IMR-90 (cell line): ENCODE measurements around the gene PIEZO1. TPM values are rescaled to one million over a fixed set of nuclear protein-coding genes. Genes with fewer than 3 reads are reported as not detected.

Experiments used
- ATAC-seq: fragments of 200-7000 bp; cut with Tn5 transposase; 2 replicates; pipeline ENCODE4 v1.9.1; 2020; ENCODE audit warnings: low read depth, mild to moderate bottlenecking, moderate library complexity
- BruUV-seq: library from RNA; stranded (reverse); fragments of 400-500 nt; replicated peaks from 2 replicates; lab custom pipeline; 2021; lab: Mats Ljungman, UMichigan
- CTCF ChIA-PET: fragments of 300-600 bp; formaldehyde crosslinking; extraction: SDS; loops from one replicate; lab custom pipeline; 2021; ENCODE audit warnings: antibody characterized with exemption; lab: Yijun Ruan, JAX
- POLR2A ChIA-PET: fragments of 300-600 bp; sonication (Branson Sonifier 250); formaldehyde crosslinking; loops from one replicate; lab custom pipeline; 2022; ENCODE audit warnings: antibody characterized with exemption; ENCODE audit not compliant: unreplicated experiment; lab: Charles Lee
- DNase-seq: peaks from one replicate; pipeline ENCODE4 v3.0.0; 2013
- H2AFZ ChIP-seq: replicated peaks from 2 replicates; pipeline ENCODE3; 2013; ENCODE audit warnings: low read length, mild to moderate bottlenecking; ENCODE audit not compliant: poor library complexity
- H2AK5ac ChIP-seq: 2 replicates; pipeline ENCODE4 v1.6.1; 2013; ENCODE audit warnings: low read depth, low read length, inconsistent platforms
- H2AK9ac ChIP-seq: replicated peaks from 2 replicates; pipeline ENCODE3; 2013; ENCODE audit warnings: mild to moderate bottlenecking, low read depth, low read length, moderate library complexity; ENCODE audit not compliant: poor library complexity
- H2BK120ac ChIP-seq: 2 replicates; pipeline ENCODE4 v1.6.1; 2013; ENCODE audit warnings: low read depth, low read length, inconsistent platforms
- H2BK15ac ChIP-seq: 3 replicates; pipeline ENCODE4 v1.6.1; 2013; ENCODE audit warnings: low read depth, low read length, inconsistent platforms
- H2BK20ac ChIP-seq: 2 replicates; pipeline ENCODE4 v1.6.1; 2013; ENCODE audit warnings: low read depth, mild to moderate bottlenecking, inconsistent platforms, low read length, moderate library complexity
- H2BK5ac ChIP-seq: 2 replicates; pipeline ENCODE4 v1.6.1; 2013; ENCODE audit warnings: mild to moderate bottlenecking, low read depth, low read length, inconsistent platforms; ENCODE audit not compliant: poor library complexity, severe bottlenecking
- H3K14ac ChIP-seq: replicated peaks from 2 replicates; pipeline ENCODE4 v1.6.1; 2013; ENCODE audit warnings: low read depth, low read length, inconsistent platforms
- H3K18ac ChIP-seq: 2 replicates; pipeline ENCODE4 v1.6.1; 2013; ENCODE audit warnings: low read depth, low read length, control low read depth
- H3K23ac ChIP-seq: 2 replicates; pipeline ENCODE4 v1.6.1; 2013; ENCODE audit warnings: low read depth, low read length, inconsistent platforms
- H3K27ac ChIP-seq: 2 replicates; pipeline ENCODE4 v1.5.1; 2013; ENCODE audit warnings: mild to moderate bottlenecking, control low read depth, low read length; ENCODE audit not compliant: insufficient read depth
- H3K27me3 ChIP-seq: 2 replicates; pipeline ENCODE4 v1.6.1; 2013; ENCODE audit warnings: low read length; ENCODE audit not compliant: control insufficient read depth, insufficient read depth
- H3K36me3 ChIP-seq: 2 replicates; pipeline ENCODE4 v1.6.1; 2013; ENCODE audit warnings: low read length, mixed read lengths; ENCODE audit not compliant: control insufficient read depth, insufficient read depth
- H3K4ac ChIP-seq: 2 replicates; pipeline ENCODE4 v1.6.1; 2013; ENCODE audit warnings: low read depth, low read length, inconsistent platforms
- H3K4me1 ChIP-seq: 2 replicates; pipeline ENCODE4 v1.6.1; 2013; ENCODE audit warnings: low read length, mixed read lengths; ENCODE audit not compliant: control insufficient read depth, insufficient read depth
- H3K4me2 ChIP-seq: 2 replicates; pipeline ENCODE4 v1.6.1; 2013; ENCODE audit warnings: low read depth, mild to moderate bottlenecking, control low read depth, low read length, moderate library complexity
- H3K4me3 ChIP-seq: 2 replicates; pipeline ENCODE4 v1.5.1; 2013; ENCODE audit warnings: low read depth, mild to moderate bottlenecking, control low read depth, low read length, moderate library complexity; ENCODE audit not compliant: insufficient read depth
- H3K56ac ChIP-seq: 2 replicates; pipeline ENCODE4 v1.6.1; 2013; ENCODE audit warnings: low read length, inconsistent platforms; ENCODE audit not compliant: insufficient read depth; ENCODE audit errors: extremely low read depth
- H3K79me1 ChIP-seq, 2 experiments: 2 replicates each; pipeline ENCODE4 v1.6.1; 2013; ENCODE audit warnings: low read length in 2 of 2, inconsistent platforms in 1 of 2, low read depth in 1 of 2
- H3K9ac ChIP-seq: 2 replicates; pipeline ENCODE4 v1.6.1; 2013; ENCODE audit warnings: low read depth, low read length, control low read depth
- H3K9me1 ChIP-seq: 2 replicates; pipeline ENCODE4 v1.6.1; 2013; ENCODE audit warnings: low read length, inconsistent platforms; ENCODE audit not compliant: insufficient read depth
- H3K9me3 ChIP-seq: 2 replicates; pipeline ENCODE4 v1.6.1; 2013; ENCODE audit warnings: low read length; ENCODE audit not compliant: control insufficient read depth, insufficient read depth
- H4K20me1 ChIP-seq: 2 replicates; pipeline ENCODE4 v1.6.1; 2013; ENCODE audit warnings: low read length, inconsistent platforms; ENCODE audit not compliant: insufficient read depth
- H4K5ac ChIP-seq: 2 replicates; pipeline ENCODE4 v1.6.1; 2013; ENCODE audit warnings: mild to moderate bottlenecking, low read depth, low read length, control low read depth
- H4K8ac ChIP-seq, 2 experiments: 2 replicates each; pipeline ENCODE4 v1.6.1; 2013; ENCODE audit warnings: low read depth in 2 of 2, low read length in 2 of 2, control low read depth in 1 of 2, inconsistent platforms in 1 of 2
- H4K91ac ChIP-seq: 2 replicates; pipeline ENCODE4 v1.6.1; 2013; ENCODE audit warnings: low read depth, low read length, inconsistent platforms; ENCODE audit not compliant: insufficient read depth
- BHLHE40 ChIP-seq: fragments of 150-350 bp; IDR thresholded peaks from 2 replicates; pipeline ENCODE4 v1.6.1; 2016; ENCODE audit warnings: mild to moderate bottlenecking, low read depth, low read length
- CEBPB ChIP-seq: IDR thresholded peaks from 2 replicates; pipeline ENCODE4 v1.6.1; 2012; ENCODE audit warnings: low read depth, low read length, improper control_type of control experiment
- CHD1 ChIP-seq: IDR thresholded peaks from 2 replicates; pipeline ENCODE4 v1.6.1; 2012; ENCODE audit warnings: low read depth, low read length, improper control_type of control experiment
- FOS ChIP-seq: fragments of 150-350 bp; IDR thresholded peaks from 2 replicates; pipeline ENCODE4 v1.6.1; 2016; ENCODE audit warnings: low read depth, low read length
- MAFK ChIP-seq: IDR thresholded peaks from 2 replicates; pipeline ENCODE4 v1.6.1; 2012; ENCODE audit warnings: low read depth, low read length, improper control_type of control experiment
- MAZ ChIP-seq: IDR thresholded peaks from 2 replicates; pipeline ENCODE4 v1.6.1; 2012; ENCODE audit warnings: low read depth, mild to moderate bottlenecking, low read length, improper control_type of control experiment, moderate library complexity, borderline replicate concordance
- MXI1 ChIP-seq: IDR thresholded peaks from 2 replicates; pipeline ENCODE4 v1.6.1; 2012; ENCODE audit warnings: low read depth, mild to moderate bottlenecking, low read length, moderate library complexity, borderline replicate concordance
- NFE2L2 ChIP-seq: fragments of 150-350 bp; IDR thresholded peaks from 2 replicates; pipeline ENCODE4 v1.6.1; 2016; ENCODE audit warnings: low read depth, mild to moderate bottlenecking, low read length
- POLR2A ChIP-seq: IDR thresholded peaks from 2 replicates; pipeline ENCODE4 v1.6.1; 2012; ENCODE audit warnings: mild to moderate bottlenecking, low read depth, low read length
- RAD21 ChIP-seq: IDR thresholded peaks from 2 replicates; pipeline ENCODE4 v1.6.1; 2012; ENCODE audit warnings: low read length, improper control_type of control experiment
- RCOR1 ChIP-seq: IDR thresholded peaks from 2 replicates; pipeline ENCODE4 v1.6.1; 2012; ENCODE audit warnings: mild to moderate bottlenecking, low read length, improper control_type of control experiment; ENCODE audit not compliant: insufficient replicate concordance
- RFX5 ChIP-seq: IDR thresholded peaks from 2 replicates; pipeline ENCODE4 v1.8.0; 2012; ENCODE audit warnings: low read depth, mild to moderate bottlenecking, low read length, moderate library complexity
- SMC3 ChIP-seq: fragments of 150-350 bp; IDR thresholded peaks from 2 replicates; pipeline ENCODE4 v1.6.1; 2016; ENCODE audit warnings: low read depth, mild to moderate bottlenecking, antibody characterized with exemption, low read length, moderate library complexity
- WGBS, 2 experiments: methylation state at CpG; one replicate each; pipeline versions ENCODE4 v1.1.5 to v1.1.7; 2013; ENCODE audit warnings: missing lambda C conversion rate in 2 of 2; ENCODE audit not compliant: insufficient read length in 1 of 2; ENCODE audit errors: extremely low coverage in 2 of 2; 5-methylcytosine and 5-hydroxymethylcytosine counted together
- dilution Hi-C: fragments of 300-500 bp; cut with HindIII; formaldehyde crosslinking; loops from one replicate; pipeline ENCODE4 v1.14.3; 2018; ENCODE audit warnings: low sequenced_read_pairs; ENCODE audit not compliant: unreplicated experiment
- in situ Hi-C: fragments of 300-500 bp; cut with MboI; formaldehyde crosslinking; loops from 3 replicates; pipeline ENCODE4 v1.14.3; 2019; ENCODE audit warnings: low sequenced_read_pairs, inconsistent platforms, mixed read lengths
- intact Hi-C: fragments of 100-400 bp; cut with micrococcal nuclease; formaldehyde crosslinking; loops from 2 replicates; pipeline ENCODE4 v1.10.0; 2022
- polyA plus RNA-seq, 3 experiments: library from polyadenylated mRNA; depleted of rRNA; stranded (reverse); fragments of >200 nt; gene quantifications; 2 replicates each; pipeline ENCODE4 v1.2.3, GENCODE V29; 2012; ENCODE audit warnings: low replicate concordance in 1 of 3
- total RNA-seq: library from RNA; depleted of rRNA; stranded (reverse); fragments of >200 nt; gene quantifications from 2 replicates; pipeline ENCODE4 v1.2.3, GENCODE V29; 2012
- TF ChIP-seq, protein P1 (sequence below): fragments of 150-350 bp; IDR thresholded peaks from 2 replicates; pipeline ENCODE4 v1.6.1; 2017; ENCODE audit warnings: mild to moderate bottlenecking, antibody characterized with exemption, low read length, low read depth
- TF ChIP-seq, protein P2 (sequence below): fragments of 150-350 bp; IDR thresholded peaks from 2 replicates; pipeline ENCODE4 v1.6.1; 2016; ENCODE audit warnings: low read depth, mild to moderate bottlenecking, low read length, moderate library complexity, borderline replicate concordance
- TF ChIP-seq, protein P3 (sequence below): conservative IDR thresholded peaks from 2 replicates; pipeline ENCODE4 v1.5.1; 2012; ENCODE audit warnings: mild to moderate bottlenecking, low read depth, low read length, improper control_type of control experiment

Gene PIEZO1
- total and polyA plus RNA-seq, 2 of the 4 experiments (the other 2 are of a cell fraction), result 36.2 to 372 TPM

DNA sequence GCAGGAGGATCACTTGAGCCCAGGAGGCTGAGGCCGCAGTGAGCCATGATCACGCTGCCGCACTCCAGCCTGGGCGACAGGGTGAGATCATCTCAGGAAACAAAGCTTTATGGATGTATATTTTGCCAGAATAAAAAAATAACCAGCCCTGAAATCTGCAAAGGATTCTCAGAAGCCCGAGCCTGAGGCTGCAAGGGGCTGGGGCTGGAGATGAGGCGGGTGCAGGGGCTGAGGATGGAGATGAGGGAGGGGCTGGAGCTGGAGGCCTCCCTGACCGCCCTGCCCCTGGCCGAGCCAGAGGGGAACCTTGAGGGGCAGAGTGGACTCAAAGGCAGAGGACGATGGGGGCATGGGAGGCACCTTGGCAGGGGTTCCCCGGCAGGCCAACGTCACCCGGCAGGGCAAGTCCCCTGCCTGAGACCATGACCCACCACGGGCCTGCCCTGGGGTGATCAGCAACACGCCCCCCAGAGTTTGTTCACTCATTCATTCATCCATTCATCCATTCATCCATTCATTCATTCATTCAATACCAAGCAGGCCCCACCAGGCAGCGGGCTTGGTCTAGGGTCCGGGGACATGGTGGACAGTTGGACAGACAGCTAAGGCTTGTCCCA is 32.5 kb downstream of the PIEZO1 start:
- Histone ChIP-seq H3K4me1 (peaks cover 16% of the 10 kb centered on the region), H4K8ac (no peak overlapping the region), H4K91ac (no peak overlapping the region), H2AK9ac (no peak overlapping the region), H3K36me3 (peaks cover 6% of the 10 kb centered on the region; the same call in 1 of the 2 replicates), H3K27me3 (no peaks in the 10 kb centered on the region), H3K4ac (no peak overlapping the region), H3K9ac (no peak overlapping the region), H3K4me3 (no peak overlapping the region), H3K79me1 (peaks cover 13 to 80% of the 10 kb centered on the region in 2 experiments), H2AFZ (no peak overlapping the region), H3K9me1 (peaks cover 13% of the 10 kb centered on the region), H3K4me2 (no peak overlapping the region), H3K23ac (no peak overlapping the region), H4K5ac (no peak overlapping the region), H2BK120ac (no peak overlapping the region), H2BK15ac (no peak overlapping the region), H3K27ac (no peak overlapping the region), H2BK5ac (no peak overlapping the region), H3K56ac (no peak overlapping the region), H2BK20ac (no peak overlapping the region), H3K14ac (no peak overlapping the region), H2AK5ac (no peak overlapping the region), H4K20me1 (peaks cover 84% of the 10 kb centered on the region), H3K9me3 (no peaks in the 10 kb centered on the region), H3K18ac (no peak overlapping the region)
- in situ Hi-C loops (no loop called here), intact Hi-C loops (no loop called here), dilution Hi-C loops (no loop called here)
- BruUV-seq, result no TSS peak
- DNase-seq, result no peak
- ATAC-seq, result no peak
- ChIA-PET CTCF (no interaction called here), POLR2A (no interaction called here)
- WGBS, 2 experiments, result 87% methylated on average over 3 of the region's 16 CpGs; no CpG with 5 or more reads in 1 of the 2 experiments
- TF ChIP-seq CEBPB (no peak), CHD1 (no peak), BHLHE40 (no peak), NFE2L2 (no peak), MAFK (no peak), RAD21 (no peak), SMC3 (no peak), FOS (no peak), MXI1 (no peak), MAZ (no peak), RCOR1 (no peak), RFX5 (no peak), POLR2A (no peak)
- TF ChIP-seq, protein P1, sequence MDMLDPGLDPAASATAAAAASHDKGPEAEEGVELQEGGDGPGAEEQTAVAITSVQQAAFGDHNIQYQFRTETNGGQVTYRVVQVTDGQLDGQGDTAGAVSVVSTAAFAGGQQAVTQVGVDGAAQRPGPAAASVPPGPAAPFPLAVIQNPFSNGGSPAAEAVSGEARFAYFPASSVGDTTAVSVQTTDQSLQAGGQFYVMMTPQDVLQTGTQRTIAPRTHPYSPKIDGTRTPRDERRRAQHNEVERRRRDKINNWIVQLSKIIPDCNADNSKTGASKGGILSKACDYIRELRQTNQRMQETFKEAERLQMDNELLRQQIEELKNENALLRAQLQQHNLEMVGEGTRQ, result no peak
- TF ChIP-seq, protein P2, sequence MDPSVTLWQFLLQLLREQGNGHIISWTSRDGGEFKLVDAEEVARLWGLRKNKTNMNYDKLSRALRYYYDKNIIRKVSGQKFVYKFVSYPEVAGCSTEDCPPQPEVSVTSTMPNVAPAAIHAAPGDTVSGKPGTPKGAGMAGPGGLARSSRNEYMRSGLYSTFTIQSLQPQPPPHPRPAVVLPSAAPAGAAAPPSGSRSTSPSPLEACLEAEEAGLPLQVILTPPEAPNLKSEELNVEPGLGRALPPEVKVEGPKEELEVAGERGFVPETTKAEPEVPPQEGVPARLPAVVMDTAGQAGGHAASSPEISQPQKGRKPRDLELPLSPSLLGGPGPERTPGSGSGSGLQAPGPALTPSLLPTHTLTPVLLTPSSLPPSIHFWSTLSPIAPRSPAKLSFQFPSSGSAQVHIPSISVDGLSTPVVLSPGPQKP, result no peak
- TF ChIP-seq, protein P3, sequence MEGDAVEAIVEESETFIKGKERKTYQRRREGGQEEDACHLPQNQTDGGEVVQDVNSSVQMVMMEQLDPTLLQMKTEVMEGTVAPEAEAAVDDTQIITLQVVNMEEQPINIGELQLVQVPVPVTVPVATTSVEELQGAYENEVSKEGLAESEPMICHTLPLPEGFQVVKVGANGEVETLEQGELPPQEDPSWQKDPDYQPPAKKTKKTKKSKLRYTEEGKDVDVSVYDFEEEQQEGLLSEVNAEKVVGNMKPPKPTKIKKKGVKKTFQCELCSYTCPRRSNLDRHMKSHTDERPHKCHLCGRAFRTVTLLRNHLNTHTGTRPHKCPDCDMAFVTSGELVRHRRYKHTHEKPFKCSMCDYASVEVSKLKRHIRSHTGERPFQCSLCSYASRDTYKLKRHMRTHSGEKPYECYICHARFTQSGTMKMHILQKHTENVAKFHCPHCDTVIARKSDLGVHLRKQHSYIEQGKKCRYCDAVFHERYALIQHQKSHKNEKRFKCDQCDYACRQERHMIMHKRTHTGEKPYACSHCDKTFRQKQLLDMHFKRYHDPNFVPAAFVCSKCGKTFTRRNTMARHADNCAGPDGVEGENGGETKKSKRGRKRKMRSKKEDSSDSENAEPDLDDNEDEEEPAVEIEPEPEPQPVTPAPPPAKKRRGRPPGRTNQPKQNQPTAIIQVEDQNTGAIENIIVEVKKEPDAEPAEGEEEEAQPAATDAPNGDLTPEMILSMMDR, result no peak
